HEK293 (cell line): Measurements from ENCODE around the gene EXOC3.

ENCODE experiments used
- CTCF ChIA-PET: fragments of 350-600 bp; formaldehyde crosslinking; extraction: SDS; loops from one replicate; lab custom pipeline; 2021; ENCODE audit warnings: antibody characterized with exemption; lab: Yijun Ruan, JAX
- POLR2A ChIA-PET: fragments of 300-600 bp; formaldehyde crosslinking; extraction: SDS; loops from one replicate; lab custom pipeline; 2020; ENCODE audit warnings: antibody characterized with exemption, inconsistent platforms; lab: Yijun Ruan, JAX
- H3K27ac ChIP-seq: fragments of 200-500 bp; sonication (Bioruptor generic); 2 replicates; pipeline ENCODE4 v1.5.1; 2014; ENCODE audit warnings: low read depth, low read length, control low read depth, inconsistent platforms; ENCODE audit errors: extremely low read depth
- H3K36me3 ChIP-seq, 2 experiments: fragments of 200-500 bp in 1 of 2; sonication (Bioruptor generic) in 1 of 2; 1 replicate in 1 of 2; 2 replicates in 1 of 2; pipeline ENCODE4 v1.5.1; 2014 to 2017; ENCODE audit warnings: inconsistent platforms in 2 of 2, low read length in 2 of 2; ENCODE audit not compliant: control insufficient read depth in 2 of 2, insufficient read depth in 1 of 2
- H3K4me1 ChIP-seq: fragments of 200-500 bp; sonication (Bioruptor generic); 2 replicates; pipeline ENCODE4 v1.5.1; 2014; ENCODE audit warnings: mild to moderate bottlenecking, low read length, inconsistent platforms; ENCODE audit not compliant: control insufficient read depth, insufficient read depth
- H3K4me3 ChIP-seq: 2 replicates; pipeline ENCODE4 v1.5.1; 2011; ENCODE audit warnings: low read depth, mild to moderate bottlenecking, control low read depth, low read length, moderate library complexity
- H3K9me3 ChIP-seq: fragments of 200-500 bp; sonication (Bioruptor generic); 2 replicates; pipeline ENCODE4 v1.5.1; 2014; ENCODE audit warnings: low read depth, low read length, inconsistent platforms; ENCODE audit not compliant: control insufficient read depth, insufficient read depth
- GLIS1 ChIP-seq: fragments of 450-650 bp; formaldehyde crosslinking; IDR thresholded peaks from 2 replicates; pipeline ENCODE4 v1.5.1; 2016; ENCODE audit warnings: missing biosample characterization, missing genetic modification characterization
- ZBTB6 ChIP-seq: fragments of 450-650 bp; formaldehyde crosslinking; IDR thresholded peaks from 2 replicates; pipeline ENCODE4 v1.5.1; 2017; ENCODE audit warnings: missing biosample characterization, missing genetic modification characterization
- ZNF518A ChIP-seq: fragments of 450-650 bp; formaldehyde crosslinking; conservative IDR thresholded peaks from 2 replicates; pipeline ENCODE4 v1.5.1; 2016; ENCODE audit warnings: low read depth, missing biosample characterization, missing genetic modification characterization

EXOC3 gene

DNA sequence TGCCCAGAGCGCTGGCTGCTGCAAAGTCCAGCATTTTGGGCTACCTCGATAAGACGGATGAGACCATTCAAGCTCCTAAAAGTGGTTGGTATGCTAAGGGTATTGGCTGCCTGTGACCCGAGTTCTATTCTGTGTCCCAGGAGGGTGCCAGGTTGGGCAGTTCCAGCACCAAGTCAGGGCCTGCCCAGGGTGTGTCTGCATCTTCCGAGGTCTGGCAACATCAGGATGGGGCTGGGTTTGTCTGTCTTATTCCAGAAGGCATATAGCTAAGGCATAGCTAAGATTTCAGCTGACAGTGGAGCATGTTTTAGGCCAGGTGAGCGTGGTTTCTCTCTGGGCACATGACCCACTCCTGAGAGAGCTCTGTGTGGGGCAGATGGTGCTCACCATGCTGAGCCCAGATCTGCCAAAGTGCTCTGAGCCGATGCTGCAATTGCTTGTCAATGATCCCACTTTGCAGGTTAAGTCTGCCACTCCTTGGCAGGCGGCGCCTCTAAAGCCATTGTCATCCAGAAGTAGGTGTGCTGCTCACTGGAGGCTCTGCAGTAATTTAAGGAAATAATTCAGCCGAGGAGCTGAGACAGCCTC, 73.5 kb downstream of the EXOC3 start:
- ChIA-PET POLR2A (no interaction called here), CTCF (interaction anchor here (0.7 to 1.3 kb wide), 2 partner anchors 233 to 454 kb away, joined by 4 to 5 read pairs; no protein-coding TSS in a partner anchor)
- Histone ChIP-seq H3K36me3 (no peaks in the 10 kb centered on the region), H3K4me3 (no peak overlapping the region), H3K4me1 (no peaks in the 10 kb centered on the region), H3K27ac (no peak overlapping the region), H3K9me3 (no peaks in the 10 kb centered on the region)
- TF ChIP-seq ZNF518A (tag by site-specific recombination) (no peak), ZBTB6 (tag by site-specific recombination) (no peak), GLIS1 (peak; percentile 33; the same call in 1 of the 2 replicates)
